Kidney (tissue), 14 donors: ENCODE measurements around the gene SYTL1. TPM values are rescaled to one million over a fixed set of nuclear protein-coding genes. Genes with fewer than 3 reads are reported as not detected.

Experiments used
- DNase-seq, 5 donors: peaks; one replicate each; pipeline ENCODE4 v3.0.0-alpha.2; 2013 to 2020
- FAIRE-seq: peaks from 2 replicates; lab custom pipeline; 2012; peaks lifted over from hg19 to GRCh38; lab: Jason Lieb, UNC
- H3K27ac ChIP-seq, 2 donors: one replicate each; pipeline ENCODE4 v1.7.0; 2013; ENCODE audit warnings: low read depth in 2 of 2, low read length in 2 of 2, inconsistent platforms in 1 of 2
- H3K27me3 ChIP-seq: one replicate; pipeline ENCODE4 v1.7.1; 2013; ENCODE audit warnings: low read length, inconsistent platforms; ENCODE audit not compliant: control insufficient read depth, insufficient read depth
- H3K36me3 ChIP-seq, 3 donors: one replicate each; pipeline versions ENCODE4 v1.7.0 to v1.7.1; 2013; ENCODE audit warnings: low read length in 3 of 3, control low read depth in 1 of 3, inconsistent platforms in 1 of 3; ENCODE audit not compliant: insufficient read depth in 3 of 3, control insufficient read depth in 2 of 3
- H3K4me1 ChIP-seq, 3 donors: one replicate each; pipeline versions ENCODE4 v1.7.0 to v1.7.1; 2013; ENCODE audit warnings: low read length in 3 of 3, inconsistent platforms in 1 of 3, low read depth in 1 of 3; ENCODE audit not compliant: control insufficient read depth in 2 of 3, insufficient read depth in 2 of 3
- H3K4me3 ChIP-seq, 3 donors: one replicate each; pipeline versions ENCODE4 v1.7.0 to v1.8.1; 2013; ENCODE audit warnings: low read length in 3 of 3, control low read depth in 1 of 3, inconsistent platforms in 1 of 3
- H3K9ac ChIP-seq, 3 donors: one replicate each; pipeline versions ENCODE4 v1.7.0 to v1.7.1; 2013; ENCODE audit warnings: low read length in 3 of 3, control low read depth in 1 of 3, inconsistent platforms in 1 of 3
- H3K9me3 ChIP-seq, 3 donors: one replicate each; pipeline versions ENCODE4 v1.7.0 to v1.7.1; 2013; ENCODE audit warnings: low read length in 3 of 3, control low read depth in 1 of 3, inconsistent platforms in 1 of 3; ENCODE audit not compliant: control insufficient read depth in 2 of 3, insufficient read depth in 1 of 3
- intact Hi-C: fragments of 100-400 bp; cut with DNase I; formaldehyde crosslinking; loops from one replicate; pipeline ENCODE4 v1.11.1; 2022
- polyA plus RNA-seq: library from polyadenylated mRNA; stranded (reverse); fragments of 350-450 nt; fragmentation: Illumina TruSeq; extraction: RNeasy Lipid Tissue Mini Kit (QIAGEN cat#74804); gene quantifications from one replicate; pipeline ENCODE4 v1.2.3, GENCODE V29; 2014; ENCODE audit warnings: low read depth, low replicate concordance; ENCODE audit not compliant: insufficient read depth
- total RNA-seq: library from RNA; stranded (reverse); fragmentation: NEBNext Ultra II Directional; extraction: Animal tissue kit (Norgen Biotek cat#: 25700); gene quantifications from one replicate; pipeline ENCODE4 v1.2.1, GENCODE V29; 2021
- TF ChIP-seq, protein P1 (sequence below): IDR thresholded peaks from 3 replicates; pipeline ENCODE4 v1.5.1; 2012; ENCODE audit warnings: mild to moderate bottlenecking, moderate library complexity, borderline replicate concordance; ENCODE audit not compliant: insufficient read depth; ENCODE audit errors: extremely low read depth
- donor health status: control.
- donor health status: control.
- donor health status: control.
- donor health status: control.
- donor health status: control.
- donor health status: DM: yes; HTN: yes; CAD: no.
- donor health status: Normal renal cell carcinoma (clear cell type).

The SYTL1 gene
- total and polyA plus RNA-seq, 2 donors from 2014 or later, result 5.9 to 19.3 TPM

GRCh38 chr1:27379564-27380122, 37.8 kb downstream of the SYTL1 start:
- FAIRE-seq (no peak), DNase-seq (no peak)
- no peaks in the 10 kb centered on the region for H3K36me3 ChIP-seq
- TF ChIP-seq, protein P1, sequence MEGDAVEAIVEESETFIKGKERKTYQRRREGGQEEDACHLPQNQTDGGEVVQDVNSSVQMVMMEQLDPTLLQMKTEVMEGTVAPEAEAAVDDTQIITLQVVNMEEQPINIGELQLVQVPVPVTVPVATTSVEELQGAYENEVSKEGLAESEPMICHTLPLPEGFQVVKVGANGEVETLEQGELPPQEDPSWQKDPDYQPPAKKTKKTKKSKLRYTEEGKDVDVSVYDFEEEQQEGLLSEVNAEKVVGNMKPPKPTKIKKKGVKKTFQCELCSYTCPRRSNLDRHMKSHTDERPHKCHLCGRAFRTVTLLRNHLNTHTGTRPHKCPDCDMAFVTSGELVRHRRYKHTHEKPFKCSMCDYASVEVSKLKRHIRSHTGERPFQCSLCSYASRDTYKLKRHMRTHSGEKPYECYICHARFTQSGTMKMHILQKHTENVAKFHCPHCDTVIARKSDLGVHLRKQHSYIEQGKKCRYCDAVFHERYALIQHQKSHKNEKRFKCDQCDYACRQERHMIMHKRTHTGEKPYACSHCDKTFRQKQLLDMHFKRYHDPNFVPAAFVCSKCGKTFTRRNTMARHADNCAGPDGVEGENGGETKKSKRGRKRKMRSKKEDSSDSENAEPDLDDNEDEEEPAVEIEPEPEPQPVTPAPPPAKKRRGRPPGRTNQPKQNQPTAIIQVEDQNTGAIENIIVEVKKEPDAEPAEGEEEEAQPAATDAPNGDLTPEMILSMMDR, result no peak
- H3K9ac ChIP-seq, result no peak overlapping the region
- H3K27ac ChIP-seq, result no peak overlapping the region
- intact Hi-C loops, result no loop called here
- no peaks in the 10 kb centered on the region for H3K27me3 ChIP-seq
- no peak overlapping the region for H3K4me3 ChIP-seq
- no peaks in the 10 kb centered on the region for H3K4me1 ChIP-seq
- no peaks in the 10 kb centered on the region for H3K9me3 ChIP-seq

DNA sequence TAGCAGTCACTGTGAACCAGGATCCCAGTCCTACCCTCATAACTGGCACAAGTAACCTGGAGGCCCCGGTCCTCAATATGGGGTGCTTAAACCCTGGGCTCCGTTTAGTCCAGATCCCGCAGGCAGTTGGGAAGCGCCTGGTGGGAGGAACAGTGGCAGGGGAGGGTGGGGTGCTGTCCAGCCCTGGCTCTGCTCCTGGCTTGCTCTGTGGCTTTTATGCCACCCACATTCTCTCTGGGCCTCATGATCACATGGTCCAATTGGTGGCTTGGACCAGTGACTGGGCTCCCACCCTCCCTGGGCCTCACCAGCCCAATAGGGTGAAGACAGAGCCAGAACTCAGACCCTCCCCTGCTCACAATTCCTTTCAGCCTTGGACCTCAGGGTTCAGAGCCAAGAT, 38.4 kb downstream of the SYTL1 start:
- no peak for FAIRE-seq
- no peak overlapping the region for H3K9ac ChIP-seq
- H3K9me3 ChIP-seq, result no peaks in the 10 kb centered on the region
- TF ChIP-seq, protein P1, result no peak
- no peaks in the 10 kb centered on the region for H3K4me1 ChIP-seq
- H3K4me3 ChIP-seq, result no peak overlapping the region
- intact Hi-C loops, result no loop called here
- H3K36me3 ChIP-seq, result no peaks in the 10 kb centered on the region
- no peaks in the 10 kb centered on the region for H3K27me3 ChIP-seq
- no peak overlapping the region for H3K27ac ChIP-seq
- no peak for DNase-seq

DNA sequence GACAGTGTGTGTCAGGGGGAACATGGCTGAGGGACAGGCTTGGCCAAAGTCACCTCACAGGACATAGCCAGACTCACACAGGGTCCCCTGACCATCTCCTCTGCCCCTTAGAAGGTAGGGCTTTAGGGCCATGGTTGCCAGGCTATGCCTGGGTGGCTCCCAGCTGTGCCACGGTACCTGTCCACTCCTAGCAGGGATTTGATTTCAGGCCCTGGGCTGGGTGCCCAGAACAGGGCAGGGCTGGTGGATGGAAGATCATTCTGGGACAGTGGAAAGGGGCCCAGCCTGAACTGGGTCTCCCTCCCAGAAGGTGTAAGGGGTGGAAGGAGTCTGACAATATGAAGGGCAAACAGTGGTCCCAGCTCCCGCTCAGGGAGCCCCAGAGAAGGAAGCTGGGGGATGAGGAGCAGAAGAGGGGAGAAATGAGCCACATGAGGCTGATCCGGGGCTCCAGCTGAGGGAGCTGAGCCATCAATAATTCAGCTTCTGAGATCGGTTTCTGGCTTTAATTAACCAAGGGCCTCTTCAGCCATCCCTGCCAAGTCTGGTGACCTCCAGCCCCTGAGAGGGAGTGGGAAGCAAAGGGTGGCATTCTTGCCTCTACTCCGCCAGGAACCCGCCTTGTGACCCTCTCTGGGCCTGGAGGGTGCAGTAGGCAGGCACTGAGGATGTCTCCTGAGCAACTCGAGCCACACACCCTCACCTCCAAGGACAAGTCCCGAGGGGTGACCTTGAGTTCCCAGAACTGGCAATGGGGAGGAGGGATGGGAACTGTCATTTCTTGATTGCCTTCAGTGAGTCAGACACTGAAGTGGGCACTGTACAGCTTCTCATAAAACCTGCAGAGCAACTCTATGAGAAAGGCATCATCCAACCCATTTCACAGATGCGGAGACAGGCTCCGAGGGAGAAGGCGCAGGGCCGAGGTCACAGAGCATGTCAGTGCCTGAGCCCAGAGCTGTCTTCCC, 39.2 kb downstream of the SYTL1 start:
- Histone ChIP-seq H3K27ac (no peak overlapping the region), H3K9me3 (no peaks in the 10 kb centered on the region), H3K36me3 (no peaks in the 10 kb centered on the region), H3K4me3 (no peak overlapping the region), H3K4me1 (no peaks in the 10 kb centered on the region), H3K27me3 (no peaks in the 10 kb centered on the region), H3K9ac (peak overlapping the region in 1 of 3 donors; percentile 26)
- intact Hi-C loops, result no loop called here
- DNase-seq (no peak), FAIRE-seq (no peak)
- TF ChIP-seq, protein P1, result no peak
